Omental fat pad (tissue), 4 donors: ENCODE results near the gene MTA3. TPM values are rescaled to one million over a fixed set of nuclear protein-coding genes. Genes with fewer than 3 reads are reported as not detected.
"Not testable (repeated sequence)": the region's sequence is repeated elsewhere in the genome, so short reads cannot be mapped to it uniquely, and the experiment has no call there.

Experiments
- ATAC-seq: fragments of 150-250 bp; one replicate; pipeline ENCODE4 v1.9.1; 2016; ENCODE audit warnings: mild to moderate bottlenecking, moderate library complexity; ENCODE audit not compliant: low FRiP score
- DNase-seq: peaks from one replicate; pipeline ENCODE4 v3.0.0-alpha.2; 2019; ENCODE audit warnings: low spot score
- total RNA-seq, 4 donors: library from RNA; depleted of rRNA; stranded (reverse); fragments of >200 nt; gene quantifications; one replicate each; pipeline ENCODE4 v1.1.0, GENCODE V29; 2016
- TF ChIP-seq, protein P1 (sequence below), 3 donors: fragments of 450-650 bp; IDR thresholded peaks; one replicate each; pipeline ENCODE4 v1.5.1; 2016 to 2017; ENCODE audit warnings: antibody characterized with exemption in 3 of 3, mild to moderate bottlenecking in 3 of 3, moderate library complexity in 2 of 3

MTA3 gene
- total RNA-seq, 4 donors from 2014 or later, result 10.8 to 36.6 (median 25.2) TPM

DNA sequence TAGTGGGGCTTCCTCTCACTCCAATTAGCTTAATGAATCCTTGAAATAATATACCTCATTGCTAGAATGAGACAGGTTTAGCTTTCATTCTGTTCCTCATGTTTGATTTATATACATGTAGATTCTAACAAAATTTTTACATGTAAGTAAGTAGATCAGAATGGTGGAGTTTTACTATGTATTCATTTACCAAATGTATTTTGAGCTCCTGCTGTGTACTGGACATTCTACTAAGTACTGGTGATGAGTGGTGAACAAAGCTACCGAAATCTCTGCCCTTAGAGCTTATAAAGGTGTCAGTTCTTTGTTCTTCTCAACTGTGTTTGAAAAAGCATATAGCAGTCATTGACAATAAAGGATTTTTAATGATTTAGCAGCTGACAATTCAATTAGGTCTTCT lies 19.7 kb downstream of the MTA3 start:
- TF ChIP-seq, protein P1, sequence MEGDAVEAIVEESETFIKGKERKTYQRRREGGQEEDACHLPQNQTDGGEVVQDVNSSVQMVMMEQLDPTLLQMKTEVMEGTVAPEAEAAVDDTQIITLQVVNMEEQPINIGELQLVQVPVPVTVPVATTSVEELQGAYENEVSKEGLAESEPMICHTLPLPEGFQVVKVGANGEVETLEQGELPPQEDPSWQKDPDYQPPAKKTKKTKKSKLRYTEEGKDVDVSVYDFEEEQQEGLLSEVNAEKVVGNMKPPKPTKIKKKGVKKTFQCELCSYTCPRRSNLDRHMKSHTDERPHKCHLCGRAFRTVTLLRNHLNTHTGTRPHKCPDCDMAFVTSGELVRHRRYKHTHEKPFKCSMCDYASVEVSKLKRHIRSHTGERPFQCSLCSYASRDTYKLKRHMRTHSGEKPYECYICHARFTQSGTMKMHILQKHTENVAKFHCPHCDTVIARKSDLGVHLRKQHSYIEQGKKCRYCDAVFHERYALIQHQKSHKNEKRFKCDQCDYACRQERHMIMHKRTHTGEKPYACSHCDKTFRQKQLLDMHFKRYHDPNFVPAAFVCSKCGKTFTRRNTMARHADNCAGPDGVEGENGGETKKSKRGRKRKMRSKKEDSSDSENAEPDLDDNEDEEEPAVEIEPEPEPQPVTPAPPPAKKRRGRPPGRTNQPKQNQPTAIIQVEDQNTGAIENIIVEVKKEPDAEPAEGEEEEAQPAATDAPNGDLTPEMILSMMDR (IDR thresholded peaks at IDR 0.05), result no peak
- no peak for ATAC-seq

GRCh38 chr2:42590176-42590575 lies 21.7 kb downstream of the MTA3 start:
- TF ChIP-seq, protein P1 (IDR thresholded peaks at IDR 0.05), result no peak
- DNase-seq (no peak), ATAC-seq (no peak)

More for the DNA sequence above, 19.7 kb downstream of the MTA3 start:
- no peak for DNase-seq

DNA sequence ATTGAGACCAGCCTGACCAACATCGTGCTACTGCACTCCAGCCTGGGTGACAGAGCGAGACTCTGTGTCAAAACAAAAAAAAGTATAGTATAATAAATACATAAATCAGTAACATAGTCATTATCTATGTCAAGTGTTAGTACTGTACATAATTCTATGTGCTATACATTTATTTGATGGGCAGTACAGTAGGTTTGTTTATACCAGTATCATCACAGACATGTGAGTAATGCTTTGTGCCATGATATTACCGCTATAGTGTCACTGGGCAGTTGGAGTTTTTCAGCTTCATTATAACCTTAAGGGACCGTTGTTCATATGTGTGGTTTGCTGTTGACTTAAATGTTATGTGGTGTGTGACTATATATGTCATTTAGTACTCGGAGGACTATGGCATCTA lies 24.9 kb downstream of the MTA3 start:
- ATAC-seq, result no peak
- TF ChIP-seq, protein P1 (IDR thresholded peaks at IDR 0.05), result no peak
- DNase-seq, result no peak

DNA sequence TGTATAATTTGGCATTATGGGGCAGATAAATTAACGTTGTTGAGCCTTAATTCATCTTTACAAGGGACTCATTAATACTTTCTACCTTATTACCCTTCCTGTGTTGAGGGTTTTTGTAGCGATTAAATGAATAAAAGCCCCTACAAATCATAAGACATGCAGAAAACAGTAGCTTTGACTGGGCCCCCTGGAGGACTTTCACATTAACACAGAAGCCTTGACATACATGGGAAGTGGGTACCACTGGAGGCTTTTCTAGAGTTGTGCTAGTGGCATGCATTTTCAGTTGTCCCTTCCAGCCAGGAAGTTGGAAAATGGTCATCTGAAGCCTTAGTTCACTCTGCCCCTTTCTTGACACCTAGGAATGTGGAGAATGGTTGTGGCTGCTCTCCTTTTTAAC lies 30.2 kb downstream of the MTA3 start:
- TF ChIP-seq, protein P1 (IDR thresholded peaks at IDR 0.05), result no peak
- ATAC-seq (no peak), DNase-seq (no peak)

DNA sequence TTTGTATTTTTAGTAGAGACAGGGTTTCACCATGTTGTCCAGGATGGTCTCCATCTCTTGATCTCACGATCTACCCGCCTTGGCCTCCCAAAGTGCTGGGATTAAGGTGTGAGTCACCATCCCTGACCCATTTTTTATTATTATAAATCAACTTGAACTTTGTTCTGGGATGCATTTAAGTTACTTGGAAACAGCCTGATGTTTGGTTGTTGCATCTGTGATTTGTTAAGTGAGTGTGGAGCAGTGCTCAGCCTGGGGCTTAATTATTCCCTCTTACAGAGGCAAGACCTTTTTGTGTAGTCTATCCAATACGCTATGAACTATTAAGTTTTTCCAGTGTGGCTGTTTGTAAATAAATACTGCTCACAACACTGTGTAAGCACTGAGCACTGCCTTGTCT lies 32.6 kb downstream of the MTA3 start:
- TF ChIP-seq, protein P1 (IDR thresholded peaks at IDR 0.05), result no peak
- DNase-seq, result no peak
- ATAC-seq, result no peak

GRCh38 chr2:42602218-42602875 lies 33.9 kb downstream of the MTA3 start:
- ATAC-seq, result no peak
- DNase-seq, result no peak
- TF ChIP-seq, protein P1 (IDR thresholded peaks at IDR 0.05), result no peak

DNA sequence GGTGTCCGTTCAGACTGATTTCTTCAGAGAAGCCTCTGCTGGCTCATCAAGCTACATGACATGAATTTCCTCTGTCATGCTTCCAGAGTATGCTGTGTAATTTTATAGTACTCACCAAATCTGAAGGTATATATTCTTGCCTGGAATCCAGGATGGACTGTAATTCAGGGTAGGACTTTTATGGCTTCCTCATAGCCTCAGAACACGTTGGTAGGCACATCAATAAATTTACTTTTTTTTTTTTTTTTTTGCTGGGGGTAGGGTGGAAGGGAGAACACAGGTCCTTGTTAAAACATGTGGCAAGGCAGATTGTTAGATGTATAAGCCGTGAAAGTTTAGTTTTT lies 34.4 kb downstream of the MTA3 start:
- TF ChIP-seq, protein P1 (IDR thresholded peaks at IDR 0.05), result no peak
- DNase-seq, result no peak
- ATAC-seq, result no peak

- DNase-seq, ATAC-seq: not testable (repeated sequence)
Measured at GRCh38 chr2:42604341-42604867, 36.0 kb downstream of the MTA3 start.

DNA sequence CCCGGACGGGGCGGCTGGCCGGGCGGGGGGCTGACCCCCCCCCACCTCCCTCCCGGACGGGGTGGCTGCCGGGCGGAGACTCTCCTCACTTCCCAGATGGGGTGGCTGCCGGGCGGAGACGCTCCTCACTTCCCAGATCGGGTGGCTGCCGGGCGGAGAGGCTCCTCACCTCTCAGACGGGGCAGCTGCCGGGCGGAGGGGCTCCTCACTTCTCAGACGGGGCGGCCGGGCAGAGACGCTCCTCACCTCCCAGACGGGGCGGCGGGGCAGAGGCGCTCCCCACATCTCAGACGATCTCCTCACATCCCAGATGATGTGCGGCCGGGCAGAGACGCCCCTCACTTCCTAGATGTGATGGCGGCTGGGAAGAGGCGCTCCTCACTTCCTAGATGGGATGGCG lies 37.7 kb downstream of the MTA3 start:
- ATAC-seq, DNase-seq: not testable (repeated sequence)
